Right lobe of liver (tissue), 4 donors: Measurements from ENCODE around the gene TMEM128.

ENCODE experiments used
- CTCF ChIP-seq, 4 donors: fragments of 200-600 bp in 3 of 4; fragments of 450-650 bp in 1 of 4; IDR thresholded peaks; one replicate each; pipeline versions ENCODE4 v1.5.1 to v1.8.0; 2016 to 2022; ENCODE audit warnings: antibody characterized with exemption in 4 of 4, mild to moderate bottlenecking in 2 of 4
- POLR2A ChIP-seq: fragments of 450-650 bp; IDR thresholded peaks from one replicate; pipeline ENCODE4 v1.6.1; 2017; ENCODE audit warnings: antibody characterized with exemption, mild to moderate bottlenecking
- donor health status: DM: no; HTN: no; CAD: no.
- donor health status: DM: no; HTN: no; CAD: no.
- donor health status: DM: no; HTN: yes; CAD: no.

DNA sequence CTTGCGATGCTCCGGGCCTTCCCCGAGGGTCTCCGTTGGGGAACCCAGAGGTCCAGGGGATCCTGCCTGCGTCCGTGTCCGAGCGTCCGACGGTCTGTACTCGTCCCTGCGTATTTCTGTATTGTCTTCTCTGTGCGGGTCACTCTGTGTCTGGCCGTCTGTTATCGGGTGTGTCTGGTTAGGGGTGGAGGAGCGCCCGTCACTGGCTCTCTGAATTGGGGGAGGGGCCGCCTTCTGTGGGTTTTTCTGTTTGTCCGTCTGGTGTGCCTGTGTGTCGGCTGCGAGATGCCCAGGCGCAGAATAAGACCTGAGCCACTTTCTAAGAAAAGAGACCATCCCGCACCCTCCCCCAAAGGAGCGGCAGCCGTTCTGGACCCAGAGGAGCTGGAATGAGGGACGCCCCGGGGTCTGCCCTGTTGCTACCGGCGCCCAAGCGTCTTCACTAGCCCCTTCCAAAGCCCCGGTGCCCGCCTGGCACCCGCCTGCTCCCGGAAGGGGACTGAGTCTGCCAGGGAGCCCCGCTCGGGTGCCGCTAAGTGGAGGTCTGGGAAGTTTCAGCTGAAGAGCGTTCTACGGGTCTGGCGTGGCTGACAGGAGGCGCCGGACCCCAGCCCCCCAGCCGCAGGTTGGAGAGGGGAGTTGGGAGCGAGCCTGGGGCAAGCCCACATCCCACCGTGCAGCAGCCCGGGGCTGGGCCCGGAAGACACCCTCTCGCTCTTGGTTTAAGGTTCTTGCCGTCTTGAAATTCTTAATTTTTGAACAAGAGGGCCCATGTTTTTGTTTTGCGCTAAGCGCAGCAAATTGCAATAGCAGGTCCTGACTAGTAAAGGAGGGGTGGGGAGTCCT, 20.3 kb downstream of the TMEM128 start:
- TF ChIP-seq CTCF (IDR thresholded peaks at IDR 0.05): no peak
- no peak for TF ChIP-seq POLR2A
